GM12801 (cell line): Measurements from ENCODE around the gene SLFN5.

Experiments
- TF ChIP-seq, protein P1 (sequence below): IDR thresholded peaks from one replicate; pipeline ENCODE4 v1.5.1; 2011; ENCODE audit warnings: control low read depth; ENCODE audit not compliant: insufficient read length; ENCODE audit errors: extremely low read depth

Gene SLFN5

DNA sequence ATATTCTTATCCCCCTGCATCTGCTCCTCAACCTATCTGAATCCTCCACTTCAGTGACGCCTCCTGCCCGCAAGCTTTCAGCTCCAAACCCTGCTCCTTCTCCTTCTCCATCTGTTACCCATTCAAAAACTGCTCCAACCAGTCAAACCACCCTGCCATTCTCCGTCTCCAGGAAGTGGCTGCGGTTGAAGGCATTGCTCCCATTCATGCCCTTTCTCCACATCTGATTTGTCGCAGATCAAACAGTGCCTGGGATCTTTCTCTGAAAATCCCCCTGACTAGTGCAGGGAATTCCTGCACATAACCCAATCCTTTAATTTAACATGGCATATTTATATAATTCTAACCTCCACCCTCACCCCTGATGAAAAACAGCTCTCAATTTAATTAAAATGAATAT lies 56.3 kb downstream of the SLFN5 start:
- TF ChIP-seq, protein P1, sequence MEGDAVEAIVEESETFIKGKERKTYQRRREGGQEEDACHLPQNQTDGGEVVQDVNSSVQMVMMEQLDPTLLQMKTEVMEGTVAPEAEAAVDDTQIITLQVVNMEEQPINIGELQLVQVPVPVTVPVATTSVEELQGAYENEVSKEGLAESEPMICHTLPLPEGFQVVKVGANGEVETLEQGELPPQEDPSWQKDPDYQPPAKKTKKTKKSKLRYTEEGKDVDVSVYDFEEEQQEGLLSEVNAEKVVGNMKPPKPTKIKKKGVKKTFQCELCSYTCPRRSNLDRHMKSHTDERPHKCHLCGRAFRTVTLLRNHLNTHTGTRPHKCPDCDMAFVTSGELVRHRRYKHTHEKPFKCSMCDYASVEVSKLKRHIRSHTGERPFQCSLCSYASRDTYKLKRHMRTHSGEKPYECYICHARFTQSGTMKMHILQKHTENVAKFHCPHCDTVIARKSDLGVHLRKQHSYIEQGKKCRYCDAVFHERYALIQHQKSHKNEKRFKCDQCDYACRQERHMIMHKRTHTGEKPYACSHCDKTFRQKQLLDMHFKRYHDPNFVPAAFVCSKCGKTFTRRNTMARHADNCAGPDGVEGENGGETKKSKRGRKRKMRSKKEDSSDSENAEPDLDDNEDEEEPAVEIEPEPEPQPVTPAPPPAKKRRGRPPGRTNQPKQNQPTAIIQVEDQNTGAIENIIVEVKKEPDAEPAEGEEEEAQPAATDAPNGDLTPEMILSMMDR: no peak

DNA sequence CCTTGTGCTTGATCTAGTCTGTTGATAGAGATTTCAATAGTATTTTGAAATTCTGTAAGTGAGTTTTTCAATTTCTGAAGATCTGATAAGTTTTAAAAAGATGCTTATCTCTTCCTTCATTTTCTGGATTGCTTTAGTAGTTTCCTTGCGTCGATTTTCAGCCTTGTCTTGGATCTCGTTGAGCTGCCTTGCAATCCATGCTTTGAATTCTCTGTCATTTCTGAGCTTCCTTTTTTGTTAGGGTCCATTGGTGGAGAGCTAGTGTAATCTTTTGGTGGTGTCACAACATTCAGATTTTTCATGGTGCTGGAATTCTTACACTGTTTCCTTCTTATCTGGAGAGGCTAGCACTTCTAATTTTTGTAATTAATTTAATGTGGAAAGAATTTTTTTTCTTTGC lies 69.5 kb downstream of the SLFN5 start:
- TF ChIP-seq, protein P1: no peak

DNA sequence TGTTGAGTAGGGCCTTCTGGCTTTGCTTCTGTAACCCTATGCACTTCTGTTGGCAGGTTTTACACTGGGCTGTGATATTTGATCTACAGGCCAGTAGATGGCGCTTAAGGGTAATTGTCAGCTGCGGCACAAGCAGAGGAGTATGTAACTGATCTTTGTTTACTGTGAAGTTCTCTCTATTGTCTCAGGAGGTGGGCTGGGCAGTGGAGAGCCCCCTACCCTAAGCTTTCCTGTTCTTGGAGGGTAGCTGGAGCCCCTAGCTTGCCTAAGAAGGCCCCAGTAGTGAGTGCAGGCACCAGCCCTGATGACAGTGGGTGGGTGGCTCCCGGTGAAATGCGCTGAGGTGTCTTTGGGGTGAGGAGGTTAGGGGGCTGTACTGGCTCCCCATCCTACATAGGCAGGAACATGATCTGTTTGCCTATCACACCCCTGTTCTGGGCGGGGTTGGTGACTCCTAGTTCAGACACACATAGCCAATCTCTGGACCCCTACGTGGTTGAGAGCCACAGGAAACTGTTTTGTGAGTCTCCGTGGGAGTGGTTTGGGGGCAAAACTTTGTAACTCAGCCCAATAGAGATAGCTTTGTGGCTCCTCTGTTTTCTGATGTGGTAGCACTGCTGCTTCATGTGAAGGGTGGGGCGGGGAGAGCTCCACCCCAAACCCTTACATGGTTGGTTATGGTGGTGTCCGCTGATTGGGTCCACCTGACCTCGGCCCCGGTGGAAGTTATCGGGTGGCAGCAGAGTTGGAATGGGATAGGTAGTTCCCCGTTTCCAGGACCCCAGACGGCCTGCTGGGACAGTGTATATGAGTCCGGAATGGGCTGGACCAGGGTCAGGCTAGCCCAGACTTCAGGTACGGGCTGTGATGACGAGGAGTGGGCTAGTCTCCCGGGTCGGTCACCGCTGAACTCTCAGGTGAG lies 70.2 kb downstream of the SLFN5 start:
- TF ChIP-seq, protein P1: no peak

DNA sequence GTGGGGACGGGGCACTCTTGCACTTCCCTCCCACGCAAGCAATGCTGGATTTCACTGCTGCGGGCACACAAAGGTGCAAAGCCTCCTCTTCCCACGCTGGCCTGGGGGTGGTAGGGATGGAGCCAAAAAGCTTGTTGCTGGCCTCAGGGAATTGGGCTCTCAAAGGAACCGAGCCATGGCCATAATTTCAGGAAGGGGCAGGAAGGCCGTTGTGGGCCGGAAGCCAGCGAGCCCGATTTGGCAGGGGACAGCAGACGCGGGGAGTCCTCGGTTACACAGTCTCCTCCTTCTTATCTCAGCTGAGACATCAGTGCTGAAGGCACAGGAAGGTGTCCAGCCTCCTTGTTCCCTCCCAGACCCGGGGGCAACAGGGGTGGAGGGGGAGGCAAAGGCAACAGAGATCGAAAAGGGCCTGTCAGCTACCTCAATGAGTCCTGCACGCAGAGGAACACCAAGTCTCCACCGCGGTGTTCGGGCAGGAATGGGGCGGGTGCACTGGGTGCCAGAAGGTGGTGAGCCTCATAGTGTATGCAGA lies 71.1 kb downstream of the SLFN5 start:
- TF ChIP-seq, protein P1: no peak

DNA sequence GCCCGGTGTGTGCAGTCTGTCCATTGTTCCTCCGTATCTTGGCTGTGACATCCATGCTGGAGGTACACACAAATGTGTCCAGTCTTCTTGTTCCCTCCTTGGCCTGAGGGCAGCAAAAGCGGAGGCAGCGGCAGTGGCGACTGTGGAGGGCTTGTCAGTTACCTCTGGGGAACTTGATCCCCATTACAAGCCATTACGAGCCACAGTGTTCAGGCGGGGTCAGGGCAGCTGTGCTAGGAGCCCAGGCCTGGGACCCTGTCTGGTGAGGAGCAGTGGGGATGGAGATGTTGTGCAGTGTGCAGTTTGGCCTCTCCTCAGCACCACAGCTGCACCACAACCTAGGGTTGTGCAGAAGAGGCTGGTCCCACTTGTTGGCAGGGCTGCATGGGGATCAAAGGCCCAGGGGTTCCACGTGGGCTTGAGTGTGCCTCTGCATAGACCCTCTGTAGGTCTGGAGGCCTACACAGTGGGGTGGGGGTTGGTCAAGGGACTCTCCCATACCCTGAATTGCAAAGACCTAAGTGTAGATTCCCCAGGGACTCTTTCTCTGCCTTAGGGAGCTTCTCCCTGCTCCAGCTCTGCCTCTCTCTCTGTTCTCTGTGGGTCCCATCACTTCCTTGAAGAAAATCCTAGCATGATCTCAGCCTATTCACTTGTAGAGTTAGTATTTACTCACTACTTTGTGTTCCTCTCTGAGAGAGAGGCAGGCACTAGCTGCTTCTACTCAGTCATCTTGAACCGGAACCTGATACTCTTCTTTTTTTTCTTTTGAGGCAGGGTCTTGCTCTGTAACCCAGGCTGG lies 71.7 kb downstream of the SLFN5 start:
- TF ChIP-seq, protein P1: no peak

DNA sequence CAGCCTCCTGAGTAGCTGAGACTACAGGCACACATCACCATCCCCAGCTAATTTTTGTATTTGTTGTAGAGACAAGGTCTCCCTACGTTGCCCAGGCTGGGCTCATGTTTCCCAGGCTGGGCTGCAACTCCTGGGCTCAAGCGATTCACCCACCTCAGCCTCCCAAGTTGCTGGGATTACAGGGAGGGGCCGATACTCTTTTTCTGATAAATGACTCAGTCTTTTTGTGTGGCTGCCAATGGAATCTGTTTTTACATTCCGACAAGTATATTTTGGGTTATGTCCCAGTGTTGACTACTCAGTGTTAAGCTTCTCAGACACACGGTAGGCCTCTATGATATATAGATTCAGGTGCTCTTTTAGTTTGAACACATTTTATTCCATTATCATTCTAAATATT lies 72.4 kb downstream of the SLFN5 start:
- TF ChIP-seq, protein P1: no peak

DNA sequence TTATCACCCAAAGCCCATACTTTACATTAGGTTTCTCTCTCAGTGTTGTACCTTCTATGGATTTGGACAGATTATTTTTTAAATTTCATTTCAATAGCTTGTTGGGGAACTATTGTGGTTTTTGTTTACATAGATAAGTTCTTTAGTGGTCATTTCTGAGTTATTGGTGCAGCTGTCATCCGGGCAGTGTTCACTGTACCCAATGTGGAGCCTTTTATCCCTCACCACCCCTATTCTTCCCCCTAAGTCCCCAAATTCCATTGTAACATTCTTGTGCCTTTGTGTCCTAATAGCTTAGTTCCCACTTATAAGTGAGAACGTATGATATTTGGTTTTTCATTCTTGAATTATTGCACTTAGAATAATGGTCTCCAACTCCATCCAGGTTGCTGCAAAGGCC lies 73.1 kb downstream of the SLFN5 start:
- TF ChIP-seq, protein P1: no peak
